Measurements from ENCODE around the gene LIPM. TPM values are rescaled to one million over a fixed set of nuclear protein-coding genes. Genes with fewer than 3 reads are reported as not detected.
A peak's percentile ranks its signal among the peaks of the same experiment; 100 is the strongest.

The LIPM gene
- total RNA-seq, 4 donors from 2014 or later = not detected

DNA sequence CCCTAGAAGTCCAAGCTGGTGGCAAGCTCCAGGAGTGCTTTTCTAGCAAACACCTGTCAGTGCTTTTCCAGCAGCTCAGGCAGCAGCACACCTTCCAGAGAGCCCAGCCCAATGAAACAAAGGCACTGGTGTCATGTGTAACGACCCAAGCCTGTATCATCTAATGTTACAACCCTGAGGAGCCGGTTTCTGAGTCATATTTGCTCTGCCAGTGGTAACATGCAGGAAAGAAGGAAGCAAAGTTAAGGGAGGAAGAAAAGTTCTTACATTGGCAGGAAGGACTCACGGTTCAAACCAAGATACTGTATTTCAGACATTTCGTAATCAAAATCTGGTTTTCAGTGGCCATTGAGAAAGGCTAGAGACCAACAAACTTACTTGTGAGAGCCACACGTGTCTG is 49.2 kb downstream of the LIPM start, which contains the start of gene ANKRD22:
ANKRD22 (minus strand) TSS at position 139 of the 400 bp plus-strand sequence. CDS start 237 bp downstream, outside the sequence.
- whole genome bisulfite sequencing, 2 donors (ENCODE audit: low coverage in 1 of 2) = 33 to 49% methylated on average over 4 to 5 of the region's 5 CpGs
- no peaks in the 10 kb centered on the region for H3K9me3 ChIP-seq
- in situ Hi-C loops (cut with MboI; ENCODE audit: low pct_ligation_motif_present in 1 of 4, low pct_unique_long_range_greater_than_20kb in 1 of 4, low sequenced_read_pairs in 3 of 4) (no loop called here), intact Hi-C loops (cut with DNase I; ENCODE audit: low total_unique reads) (no loop called here)
- peak within 1 kb of the TSS in 3 of 4 donors; percentile 2 to 27 (median 8) for H3K4me3 ChIP-seq
- DNase-seq = peak; percentile 86
- peaks cover 0 to 49% (median 24%) of the 10 kb centered on the region in 4 donors for H3K4me1 ChIP-seq
- H3K27ac ChIP-seq = peak within 1 kb of the TSS; percentile 75 to 83 (median 77)
- no peaks in the 10 kb centered on the region for H3K27me3 ChIP-seq
- H3K36me3 ChIP-seq = no peaks in the 10 kb centered on the region
- TF ChIP-seq POLR2AphosphoS5 (IDR thresholded peaks at IDR 0.05) (peak; percentile 68 to 89 (median 80)), POLR2A (IDR thresholded peaks at IDR 0.05) (peak; percentile 80), CTCF (IDR thresholded peaks at IDR 0.05) (no peak), EP300 (IDR thresholded peaks at IDR 0.05; ENCODE audit: low read depth) (no peak)

GRCh38 chr10:88852327-88852726 is 49.8 kb downstream of the LIPM start:
- in situ Hi-C loops (cut with MboI; ENCODE audit: low pct_ligation_motif_present in 1 of 4, low pct_unique_long_range_greater_than_20kb in 1 of 4, low sequenced_read_pairs in 3 of 4) (no loop called here), intact Hi-C loops (cut with DNase I; ENCODE audit: low total_unique reads) (no loop called here)
- no peaks in the 10 kb centered on the region for H3K9me3 ChIP-seq
- H3K27me3 ChIP-seq = no peaks in the 10 kb centered on the region
- no peak overlapping the region for H3K4me3 ChIP-seq
- TF ChIP-seq CTCF (IDR thresholded peaks at IDR 0.05) = peak in 2 of 5 experiments; percentile 2 to 29
- TF ChIP-seq POLR2A (IDR thresholded peaks at IDR 0.05) = no peak
- no peak for DNase-seq
- peak overlapping the region; percentile 75 to 83 (median 77) for H3K27ac ChIP-seq
- no peaks in the 10 kb centered on the region for H3K36me3 ChIP-seq
- 43 to 51% methylated on average over 4 of the region's 4 CpGs for WGBS, 2 donors (ENCODE audit: low coverage in 1 of 2)
- peaks cover 0 to 49% (median 24%) of the 10 kb centered on the region in 4 donors for H3K4me1 ChIP-seq

GRCh38 chr10:88853155-88853881 is 50.8 kb downstream of the LIPM start:
- peak overlapping the region in 3 of 4 donors; percentile 75 to 83 (median 78) for H3K27ac ChIP-seq
- no peaks in the 10 kb centered on the region for H3K9me3 ChIP-seq
- H3K4me1 ChIP-seq = peaks cover 4 to 56% (median 30%) of the 10 kb centered on the region in 4 donors
- intact Hi-C loops (cut with DNase I; ENCODE audit: low total_unique reads) = no loop called here
- TF ChIP-seq EP300 (IDR thresholded peaks at IDR 0.05; ENCODE audit: low read depth) = no peak
- no peak for TF ChIP-seq CTCF (IDR thresholded peaks at IDR 0.05)
- no peak for TF ChIP-seq POLR2AphosphoS5 (IDR thresholded peaks at IDR 0.05)
- TF ChIP-seq POLR2A (IDR thresholded peaks at IDR 0.05) = no peak
- no peaks in the 10 kb centered on the region for H3K36me3 ChIP-seq
- 46 to 56% methylated on average over 4 of the region's 4 CpGs for WGBS, 2 donors (ENCODE audit: low coverage in 1 of 2)
- H3K27me3 ChIP-seq = no peaks in the 10 kb centered on the region
- DNase-seq = no peak
- no peak overlapping the region for H3K4me3 ChIP-seq
- in situ Hi-C loops (cut with MboI; ENCODE audit: low pct_ligation_motif_present in 1 of 4, low pct_unique_long_range_greater_than_20kb in 1 of 4, low sequenced_read_pairs in 3 of 4) = no loop called here

GRCh38 chr10:88854684-88855083 is 52.2 kb downstream of the LIPM start:
- H3K9me3 ChIP-seq = no peaks in the 10 kb centered on the region
- H3K4me1 ChIP-seq = peaks cover 4 to 52% (median 28%) of the 10 kb centered on the region in 4 donors
- H3K27ac ChIP-seq = no peak overlapping the region
- H3K27me3 ChIP-seq = no peaks in the 10 kb centered on the region
- DNase-seq = no peak
- intact Hi-C loops (cut with DNase I; ENCODE audit: low total_unique reads) = no loop called here
- TF ChIP-seq EP300 (IDR thresholded peaks at IDR 0.05; ENCODE audit: low read depth) (no peak), CTCF (IDR thresholded peaks at IDR 0.05) (no peak), POLR2AphosphoS5 (IDR thresholded peaks at IDR 0.05) (no peak), POLR2A (IDR thresholded peaks at IDR 0.05) (no peak)
- no peak overlapping the region for H3K4me3 ChIP-seq
- in situ Hi-C loops (cut with MboI; ENCODE audit: low pct_ligation_motif_present in 1 of 4, low pct_unique_long_range_greater_than_20kb in 1 of 4, low sequenced_read_pairs in 3 of 4) = no loop called here
- WGBS, 2 donors (ENCODE audit: low coverage in 1 of 2) = 31 to 50% methylated on average over 1 to 3 of the region's 3 CpGs
- H3K36me3 ChIP-seq = no peaks in the 10 kb centered on the region

Measured in transverse colon (tissue), 4 donors.